MM.1S (cell line): Measurements from ENCODE around the gene CARD11.

Experiments used
- DNase-seq: peaks from one replicate; pipeline ENCODE4 v3.0.0-alpha.2; 2015
- H2AFZ ChIP-seq: fragments of 300-600 bp; sonication (generic); 2 replicates; pipeline ENCODE4 v1.6.0; 2016; ENCODE audit warnings: antibody characterized with exemption, low read length
- H3F3A ChIP-seq: fragments of 300-600 bp; sonication (generic); 2 replicates; pipeline ENCODE4 v1.6.1; 2016; ENCODE audit warnings: mild to moderate bottlenecking, antibody characterized with exemption, low read length, moderate library complexity, mixed read lengths; ENCODE audit not compliant: insufficient read depth
- H3K27ac ChIP-seq: fragments of 300-600 bp; sonication (generic); 2 replicates; pipeline ENCODE4 v1.5.1; 2016; ENCODE audit warnings: mild to moderate bottlenecking, low read length
- H3K27me3 ChIP-seq: fragments of 300-600 bp; sonication (generic); replicated peaks from 2 replicates; pipeline ENCODE4 v1.6.0; 2016; ENCODE audit warnings: low read length; ENCODE audit not compliant: insufficient read depth
- H3K36me3 ChIP-seq: fragments of 300-600 bp; sonication (generic); replicated peaks from 2 replicates; pipeline ENCODE4 v1.6.1; 2016; ENCODE audit warnings: mild to moderate bottlenecking, low read length, mixed read lengths; ENCODE audit not compliant: insufficient read depth
- H3K4me1 ChIP-seq: fragments of 300-600 bp; sonication (generic); 2 replicates; pipeline ENCODE4 v1.6.1; 2016; ENCODE audit warnings: low read length, mixed read lengths
- H3K4me2 ChIP-seq: fragments of 300-600 bp; sonication (generic); 2 replicates; pipeline ENCODE4 v1.6.0; 2016; ENCODE audit warnings: low read depth, low read length
- H3K4me3 ChIP-seq: fragments of 300-600 bp; sonication (generic); 2 replicates; pipeline ENCODE4 v1.5.1; 2016; ENCODE audit warnings: low read length, mixed read lengths
- H3K79me2 ChIP-seq: fragments of 300-600 bp; sonication (generic); 2 replicates; pipeline ENCODE4 v1.6.1; 2016; ENCODE audit warnings: mixed run types, low read length, mixed read lengths
- H3K9ac ChIP-seq: fragments of 300-600 bp; sonication (generic); 2 replicates; pipeline ENCODE4 v1.6.1; 2016; ENCODE audit warnings: low read length, mixed read lengths
- H3K9me2 ChIP-seq: fragments of 300-600 bp; sonication (generic); replicated peaks from 2 replicates; pipeline ENCODE4 v1.6.1; 2016; ENCODE audit warnings: mild to moderate bottlenecking, low read length, mixed read lengths; ENCODE audit not compliant: insufficient read depth
- H3K9me3 ChIP-seq: fragments of 300-600 bp; sonication (generic); replicated peaks from 2 replicates; pipeline ENCODE4 v1.6.1; 2016; ENCODE audit warnings: mild to moderate bottlenecking, low read length, mixed read lengths; ENCODE audit not compliant: insufficient read depth
- H4K20me1 ChIP-seq: fragments of 300-600 bp; sonication (generic); 2 replicates; pipeline ENCODE4 v1.6.1; 2016; ENCODE audit warnings: mild to moderate bottlenecking, low read length, moderate library complexity, mixed read lengths; ENCODE audit not compliant: insufficient read depth
- CTCF ChIP-seq: fragments of 300-600 bp; sonication (generic); IDR thresholded peaks from 2 replicates; pipeline ENCODE4 v1.5.1; 2016; ENCODE audit warnings: antibody characterized with exemption, low read length, mixed read lengths
- EZH2 ChIP-seq: fragments of 300-600 bp; sonication (generic); optimal IDR thresholded peaks from 2 replicates; pipeline ENCODE3; 2017; ENCODE audit warnings: low read depth, mild to moderate bottlenecking, antibody characterized with exemption, low read length, mixed read lengths
- EZH2phosphoT487 ChIP-seq: fragments of 300-600 bp; sonication (generic); IDR thresholded peaks from 2 replicates; pipeline ENCODE4 v1.6.1; 2018; ENCODE audit warnings: antibody characterized with exemption, low read length

Gene CARD11

GRCh38 chr7:3078514-3078913 lies 34.8 kb upstream of the CARD11 start:
- Histone ChIP-seq H3K27me3 (no peaks in the 10 kb centered on the region), H3K9ac (no peak overlapping the region), H3K4me3 (no peak overlapping the region), H3K79me2 (no peaks in the 10 kb centered on the region), H3K9me3 (no peaks in the 10 kb centered on the region; the same call in 1 of the 2 replicates), H2AFZ (no peak overlapping the region), H3K9me2 (no peaks in the 10 kb centered on the region), H3K4me2 (no peak overlapping the region), H4K20me1 (no peaks in the 10 kb centered on the region), H3K36me3 (no peaks in the 10 kb centered on the region), H3K4me1 (no peaks in the 10 kb centered on the region), H3K27ac (no peak overlapping the region), H3F3A (no peaks in the 10 kb centered on the region)
- DNase-seq = no peak
- TF ChIP-seq EZH2 = no peak

- Histone ChIP-seq H3K9me2 (no peaks in the 10 kb centered on the region), H3K4me2 (no peak overlapping the region), H3K79me2 (no peaks in the 10 kb centered on the region), H4K20me1 (no peaks in the 10 kb centered on the region), H3K4me1 (no peaks in the 10 kb centered on the region), H3K9me3 (no peaks in the 10 kb centered on the region; the same call in 1 of the 2 replicates), H3F3A (no peaks in the 10 kb centered on the region), H3K27me3 (no peaks in the 10 kb centered on the region), H3K27ac (no peak overlapping the region), H3K36me3 (no peaks in the 10 kb centered on the region), H2AFZ (no peak overlapping the region), H3K9ac (no peak overlapping the region), H3K4me3 (no peak overlapping the region)
- no peak for DNase-seq
- TF ChIP-seq EZH2 = no peak
- no peak for TF ChIP-seq CTCF
- no peak for TF ChIP-seq EZH2phosphoT487
These were observed 33.0 kb upstream of the CARD11 start for GRCh38 chr7:3076700-3077099.

GRCh38 chr7:3076163-3076562 lies 32.5 kb upstream of the CARD11 start:
- TF ChIP-seq CTCF = no peak
- TF ChIP-seq EZH2phosphoT487 = no peak
- no peak for TF ChIP-seq EZH2
- H3K4me3 ChIP-seq = no peak overlapping the region
- DNase-seq = no peak
- no peak overlapping the region for H2AFZ ChIP-seq
- no peaks in the 10 kb centered on the region; the same call in 1 of the 2 replicates for H3K9me3 ChIP-seq
- no peak overlapping the region for H3K4me2 ChIP-seq
- no peaks in the 10 kb centered on the region for H3K27me3 ChIP-seq
- no peak overlapping the region for H3K27ac ChIP-seq
- H3F3A ChIP-seq = no peaks in the 10 kb centered on the region
- H4K20me1 ChIP-seq = no peaks in the 10 kb centered on the region
- H3K36me3 ChIP-seq = no peaks in the 10 kb centered on the region
- H3K4me1 ChIP-seq = no peaks in the 10 kb centered on the region
- no peak overlapping the region for H3K9ac ChIP-seq
- H3K79me2 ChIP-seq = no peaks in the 10 kb centered on the region
- no peaks in the 10 kb centered on the region for H3K9me2 ChIP-seq

GRCh38 chr7:3075441-3075840 lies 31.8 kb upstream of the CARD11 start:
- Histone ChIP-seq H3K79me2 (no peaks in the 10 kb centered on the region), H3F3A (no peaks in the 10 kb centered on the region), H3K4me2 (no peak overlapping the region), H4K20me1 (no peaks in the 10 kb centered on the region), H3K27ac (no peak overlapping the region), H3K36me3 (no peaks in the 10 kb centered on the region), H3K9ac (no peak overlapping the region), H2AFZ (no peak overlapping the region), H3K9me3 (no peaks in the 10 kb centered on the region), H3K9me2 (no peaks in the 10 kb centered on the region), H3K27me3 (no peaks in the 10 kb centered on the region), H3K4me1 (no peaks in the 10 kb centered on the region), H3K4me3 (no peak overlapping the region)
- DNase-seq = no peak
- TF ChIP-seq EZH2phosphoT487 = no peak
- no peak for TF ChIP-seq CTCF
- no peak for TF ChIP-seq EZH2
